HG03159 (cell line): ENCODE results near the gene ESPNL.

Source experiments
- ATAC-seq: cut with Tn5 transposase; IDR thresholded peaks from one replicate; pipeline ENCODE4 v1.9.1; 2021; ENCODE audit warnings: mild to moderate bottlenecking, moderate library complexity; ENCODE audit not compliant: unreplicated experiment

Gene ESPNL

DNA sequence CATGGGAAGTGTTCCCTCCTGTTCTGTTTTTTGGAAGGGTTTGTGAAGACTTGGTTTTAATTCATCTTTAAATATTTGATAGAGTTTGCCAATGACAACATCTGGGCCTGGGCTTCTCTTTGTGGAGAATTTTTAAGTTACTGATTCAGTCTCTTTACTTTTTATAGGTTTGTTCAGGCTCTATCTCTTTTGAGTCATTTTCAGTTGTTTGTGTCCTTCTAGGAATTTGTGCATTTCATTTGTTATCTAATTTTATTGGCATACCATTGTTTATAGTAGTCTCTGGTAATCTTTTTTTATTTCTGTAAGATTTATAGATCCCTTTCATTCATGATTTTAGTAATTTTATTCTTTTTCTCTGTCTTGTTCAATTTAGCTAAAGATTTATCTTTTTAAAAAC is 24.7 kb upstream of the ESPNL start:
- no peak for ATAC-seq

GRCh38 chr2:238077292-238077691 is 22.8 kb upstream of the ESPNL start:
- no peak for ATAC-seq

DNA sequence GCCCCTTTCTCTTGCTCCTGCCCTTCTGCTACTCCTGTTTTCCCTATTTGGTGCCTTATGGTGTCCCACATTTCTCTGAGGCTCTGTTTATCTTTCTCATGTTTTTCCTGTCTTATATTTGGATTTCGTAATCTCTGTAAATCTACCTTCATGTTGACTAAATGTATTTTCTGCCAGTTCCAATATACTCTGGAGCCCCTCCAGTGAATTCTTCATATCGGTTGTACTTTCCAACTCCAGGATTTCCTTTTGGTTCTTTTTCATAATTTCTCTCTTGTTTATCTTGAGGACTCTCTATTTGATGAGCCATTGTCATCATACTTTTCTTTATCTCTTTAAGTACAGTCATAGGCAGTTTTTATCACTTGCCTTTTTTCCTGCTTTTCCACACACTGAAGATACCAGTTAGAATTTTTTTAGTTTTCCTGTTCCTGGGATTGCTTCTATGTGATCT is 20.2 kb upstream of the ESPNL start:
- no peak for ATAC-seq

DNA sequence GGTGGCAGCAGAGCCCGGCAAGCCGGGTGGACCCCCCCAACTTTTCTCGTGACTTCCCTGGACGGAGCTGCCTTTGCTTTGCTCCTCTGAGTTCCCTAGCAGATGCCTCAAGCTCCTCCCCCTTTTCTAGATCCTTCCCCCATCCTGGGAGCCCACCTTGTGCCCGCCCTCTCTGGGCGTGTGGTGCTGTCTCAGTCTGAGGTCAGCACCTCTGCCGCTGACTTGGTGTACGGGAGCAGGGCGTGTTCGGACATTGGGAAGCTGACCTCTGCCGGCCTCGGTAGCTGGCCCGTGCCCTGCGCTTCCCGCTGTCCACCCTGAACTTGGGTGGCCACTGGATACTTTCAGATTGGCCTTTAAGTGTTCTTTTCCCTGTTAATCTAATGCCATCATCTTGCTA is 19.6 kb upstream of the ESPNL start:
- ATAC-seq, result no peak

- no peak for ATAC-seq
Observed at GRCh38 chr2:238081150-238081549, 19.0 kb upstream of the ESPNL start.

- ATAC-seq, result no peak
Observed at GRCh38 chr2:238081561-238081960, 18.6 kb upstream of the ESPNL start.

GRCh38 chr2:238082151-238082550 is 18.0 kb upstream of the ESPNL start:
- no peak for ATAC-seq

GRCh38 chr2:238082827-238083226 is 17.3 kb upstream of the ESPNL start:
- ATAC-seq, result no peak

DNA sequence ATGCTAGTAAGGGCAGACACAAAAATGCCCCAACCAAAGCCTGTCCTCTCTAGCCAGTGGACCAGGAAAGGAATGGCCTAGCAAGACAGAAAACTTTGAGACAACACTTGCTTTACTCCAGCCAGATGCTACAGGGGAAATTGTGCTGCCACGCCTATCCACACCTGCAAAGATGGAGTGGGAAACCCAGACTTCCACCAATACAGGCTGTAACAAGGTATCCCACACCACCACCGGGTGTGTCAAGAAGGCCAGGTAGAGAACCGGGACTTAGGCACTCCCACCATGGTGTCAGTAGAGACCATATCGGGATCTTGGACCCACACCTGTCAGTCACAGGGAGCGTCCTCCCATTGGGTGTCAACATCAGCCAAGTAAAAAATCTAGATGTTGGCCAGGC is 16.2 kb upstream of the ESPNL start:
- ATAC-seq, result no peak

- ATAC-seq, result no peak
Observed at GRCh38 chr2:238084761-238085160, 15.4 kb upstream of the ESPNL start.

DNA sequence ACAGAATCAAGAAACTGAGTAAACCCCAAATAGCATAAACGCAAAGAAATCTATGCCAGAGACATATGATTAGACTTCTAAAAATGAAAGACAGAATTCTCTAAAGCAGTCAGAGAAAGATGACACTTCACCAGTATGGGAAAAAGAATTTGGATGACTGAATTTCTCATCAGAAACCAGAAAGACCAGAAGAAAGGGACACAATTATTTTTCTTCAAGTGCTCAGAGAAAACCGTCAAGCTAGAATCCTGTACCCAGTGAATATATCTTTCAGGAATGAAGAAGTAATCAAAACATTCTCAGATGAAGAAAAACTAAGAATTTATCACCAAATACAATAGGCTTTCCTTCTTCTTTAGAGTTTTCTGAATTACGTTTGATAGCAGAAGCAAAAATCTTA is 14.2 kb upstream of the ESPNL start:
- no peak for ATAC-seq

- ATAC-seq, result no peak
Observed at GRCh38 chr2:238087211-238087610, 12.9 kb upstream of the ESPNL start.

- no peak for ATAC-seq
Observed at GRCh38 chr2:238090887-238091286, 9.3 kb upstream of the ESPNL start.

- ATAC-seq, result no peak
Observed at GRCh38 chr2:238091436-238092060, 8.6 kb upstream of the ESPNL start.

DNA sequence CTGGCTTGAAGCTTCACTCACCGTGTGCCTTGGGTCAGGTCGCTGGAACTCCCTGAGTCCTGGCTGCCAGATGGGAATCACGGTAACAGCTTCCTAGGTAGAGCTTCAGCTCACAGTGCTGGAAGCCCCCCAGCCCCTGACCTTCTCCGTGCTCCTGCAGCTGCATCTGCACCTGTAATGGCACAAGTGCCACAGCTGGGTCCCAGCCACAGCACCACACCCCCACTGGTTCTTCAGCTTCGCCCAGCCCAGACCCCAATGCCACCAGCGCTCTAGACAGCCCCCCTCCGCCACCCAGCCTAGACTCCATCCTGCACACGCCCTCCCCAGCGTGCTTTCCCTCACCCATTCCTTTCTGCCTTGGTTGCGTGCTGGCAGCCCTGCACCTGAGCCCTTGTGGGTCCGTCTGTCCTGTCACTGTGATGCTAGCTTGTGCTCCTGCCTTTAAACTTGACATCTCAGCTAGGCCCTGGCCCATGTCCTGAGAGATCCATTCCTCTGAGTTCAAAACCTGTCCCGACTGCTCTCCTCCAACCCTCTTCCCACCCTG is 7.6 kb upstream of the ESPNL start:
- ATAC-seq, result no peak

- ATAC-seq, result no peak
Observed at GRCh38 chr2:238093181-238094140, 6.7 kb upstream of the ESPNL start.

DNA sequence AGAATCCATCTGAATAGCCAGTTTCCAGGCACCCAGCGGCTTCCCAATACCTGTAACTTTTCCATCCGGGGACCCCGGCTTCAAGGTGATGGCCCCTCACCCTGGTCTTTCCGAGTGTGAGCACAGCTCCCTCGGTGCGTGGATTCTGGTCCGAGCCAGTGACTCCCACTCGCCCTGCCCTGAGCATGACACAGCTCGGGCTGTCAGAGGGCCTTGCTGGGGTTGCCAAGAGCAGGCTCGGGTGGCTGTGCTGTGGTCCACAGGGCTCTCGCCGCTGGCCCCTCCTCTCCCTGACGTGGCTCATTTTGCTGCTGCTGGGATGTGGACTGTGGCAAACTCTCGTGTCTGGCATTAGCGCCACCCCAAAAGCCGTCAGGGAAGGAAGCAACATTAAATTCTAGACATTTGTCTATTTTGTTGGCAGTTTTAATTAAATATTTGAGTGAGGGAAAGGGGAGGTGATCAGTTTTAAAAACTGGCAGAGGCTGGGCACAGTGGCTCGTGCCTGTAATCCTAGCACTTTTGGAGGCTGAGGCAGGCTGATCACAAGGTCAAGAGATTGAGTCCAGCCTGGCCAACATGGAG is 5.6 kb upstream of the ESPNL start:
- no peak for ATAC-seq

DNA sequence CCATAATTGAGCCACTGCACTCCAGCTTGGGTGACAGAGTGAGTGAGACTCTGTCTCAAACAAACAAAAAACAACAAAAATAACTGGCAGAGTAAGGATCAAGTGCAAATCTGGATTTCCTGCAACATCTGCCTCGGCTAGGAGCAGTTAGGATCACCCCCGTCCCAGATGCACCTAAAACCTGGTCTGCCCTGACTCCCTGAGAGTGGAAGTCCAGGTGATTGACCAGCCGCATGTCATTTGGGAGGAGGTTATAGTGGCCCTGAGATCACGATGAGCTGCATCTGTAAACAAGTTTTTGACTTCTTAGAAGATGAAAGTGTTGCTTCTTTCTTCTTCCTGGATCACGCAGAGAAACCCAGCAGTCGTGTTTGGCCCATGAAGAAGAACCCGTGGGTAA is 5.0 kb upstream of the ESPNL start:
- no peak for ATAC-seq

DNA sequence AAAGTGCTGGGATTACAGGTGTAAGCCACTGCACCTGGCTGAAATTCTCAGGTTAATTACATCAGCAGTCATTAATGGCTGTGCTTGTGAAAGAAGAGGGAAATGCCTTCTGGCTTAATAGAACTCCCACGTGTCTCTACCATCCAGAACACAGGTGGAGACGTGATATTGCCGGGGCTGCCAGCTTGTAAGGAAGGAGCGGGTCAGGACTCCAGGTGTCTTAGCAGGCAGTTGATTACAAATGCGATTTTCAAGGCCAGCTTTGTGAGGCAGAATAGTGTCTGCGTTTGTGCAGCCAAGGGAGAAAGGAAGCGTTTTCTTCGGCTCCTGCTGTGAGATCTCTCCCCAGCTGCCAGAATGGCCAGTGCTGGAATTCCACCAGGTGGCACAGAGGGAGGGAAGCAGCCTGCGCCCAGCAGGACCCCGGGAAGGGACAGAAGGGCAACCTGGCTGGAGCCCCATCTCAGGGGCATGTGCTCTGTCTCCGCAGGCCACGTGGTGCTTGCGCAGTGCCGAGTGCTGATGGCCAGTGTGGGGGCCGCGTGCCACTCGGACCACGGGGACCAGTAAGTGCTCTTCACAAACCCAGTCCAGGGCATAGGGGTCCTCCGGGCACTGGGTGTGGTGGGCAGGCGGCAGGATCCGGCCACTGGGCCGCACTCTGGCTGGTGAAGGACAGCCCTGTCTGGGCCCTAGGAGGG is 3.7 kb upstream of the ESPNL start:
- ATAC-seq, result no peak

- ATAC-seq, result no peak
Observed at GRCh38 chr2:238097201-238097987, 2.7 kb upstream of the ESPNL start.
